Upper lobe of left lung (tissue), 4 donors: ENCODE data around the gene AGXT.

Source experiments
- POLR2A ChIP-seq, 4 donors: fragments of 450-650 bp; IDR thresholded peaks; one replicate each; pipeline ENCODE4 v1.5.1; 2016 to 2017; ENCODE audit warnings: antibody characterized with exemption in 4 of 4, mild to moderate bottlenecking in 2 of 4
- POLR2AphosphoS5 ChIP-seq, 2 donors: sonication (generic); formaldehyde crosslinking; IDR thresholded peaks; one replicate each; pipeline ENCODE4 v1.5.1; 2017; ENCODE audit warnings: antibody characterized with exemption in 2 of 2
- TF ChIP-seq, protein P1 (sequence below), 6 experiments: fragments of 450-650 bp in 4 of 6; fragments of 200-600 bp in 2 of 6; sonication (generic) in 2 of 6; IDR thresholded peaks; one replicate each; pipeline ENCODE4 v1.5.1; 2016 to 2019; ENCODE audit warnings: antibody characterized with exemption in 6 of 6

DNA sequence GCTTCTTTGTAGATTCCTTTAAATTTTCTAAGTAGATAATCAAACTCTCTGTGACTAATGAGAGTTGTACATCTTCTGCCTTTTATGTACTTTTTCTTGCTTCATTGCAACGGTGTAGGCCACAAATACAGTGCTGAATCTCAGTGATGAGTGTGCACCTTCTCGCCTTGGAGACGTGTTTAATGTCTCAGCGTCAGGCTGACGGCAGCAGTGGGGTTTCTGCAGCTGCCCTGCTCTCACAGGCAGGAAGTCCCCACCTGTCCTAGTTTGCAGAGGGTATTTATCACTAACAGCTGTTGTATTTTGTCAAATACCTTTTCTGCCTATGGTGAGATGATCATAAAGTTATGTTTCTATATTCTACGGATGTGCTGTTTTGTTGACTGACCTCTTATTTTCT, 13.3 kb downstream of the AGXT start:
- TF ChIP-seq, protein P1, sequence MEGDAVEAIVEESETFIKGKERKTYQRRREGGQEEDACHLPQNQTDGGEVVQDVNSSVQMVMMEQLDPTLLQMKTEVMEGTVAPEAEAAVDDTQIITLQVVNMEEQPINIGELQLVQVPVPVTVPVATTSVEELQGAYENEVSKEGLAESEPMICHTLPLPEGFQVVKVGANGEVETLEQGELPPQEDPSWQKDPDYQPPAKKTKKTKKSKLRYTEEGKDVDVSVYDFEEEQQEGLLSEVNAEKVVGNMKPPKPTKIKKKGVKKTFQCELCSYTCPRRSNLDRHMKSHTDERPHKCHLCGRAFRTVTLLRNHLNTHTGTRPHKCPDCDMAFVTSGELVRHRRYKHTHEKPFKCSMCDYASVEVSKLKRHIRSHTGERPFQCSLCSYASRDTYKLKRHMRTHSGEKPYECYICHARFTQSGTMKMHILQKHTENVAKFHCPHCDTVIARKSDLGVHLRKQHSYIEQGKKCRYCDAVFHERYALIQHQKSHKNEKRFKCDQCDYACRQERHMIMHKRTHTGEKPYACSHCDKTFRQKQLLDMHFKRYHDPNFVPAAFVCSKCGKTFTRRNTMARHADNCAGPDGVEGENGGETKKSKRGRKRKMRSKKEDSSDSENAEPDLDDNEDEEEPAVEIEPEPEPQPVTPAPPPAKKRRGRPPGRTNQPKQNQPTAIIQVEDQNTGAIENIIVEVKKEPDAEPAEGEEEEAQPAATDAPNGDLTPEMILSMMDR (IDR thresholded peaks at IDR 0.05), result no peak
- TF ChIP-seq POLR2A (IDR thresholded peaks at IDR 0.05) (no peak), POLR2AphosphoS5 (IDR thresholded peaks at IDR 0.05) (no peak)
